ENCODE data around the gene TTC28.

DNA sequence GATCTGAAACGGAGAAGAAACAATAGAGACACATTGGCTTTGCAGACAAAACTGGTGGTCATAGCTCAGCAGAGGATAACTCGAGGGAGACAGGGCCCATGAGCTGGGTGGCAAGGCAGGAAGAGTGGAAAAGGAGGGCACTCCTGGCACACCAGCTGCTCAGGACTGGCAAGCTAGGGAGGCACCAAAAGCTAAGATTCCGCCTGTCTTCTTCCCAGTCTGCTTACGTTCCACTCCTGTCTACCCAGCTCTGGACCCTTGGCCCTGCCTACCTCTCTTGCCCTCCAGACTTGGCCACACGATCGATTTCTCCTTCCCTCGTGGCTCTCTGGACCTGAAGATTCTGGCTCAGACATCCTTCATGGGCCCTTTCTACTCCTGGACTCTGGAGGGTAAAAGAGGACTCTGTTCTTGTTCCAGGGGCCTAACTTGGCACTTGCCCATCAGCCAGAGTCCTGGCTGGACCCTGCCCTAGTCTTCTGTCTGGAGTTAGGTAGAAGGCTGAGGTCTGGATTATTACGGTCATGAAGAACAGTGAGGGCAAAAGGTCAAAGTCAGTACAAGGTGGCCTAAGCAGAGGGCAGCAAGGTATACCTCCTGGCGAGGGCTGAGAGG, 645.4 kb downstream of the TTC28 start:
- TF ChIP-seq, protein P1, sequence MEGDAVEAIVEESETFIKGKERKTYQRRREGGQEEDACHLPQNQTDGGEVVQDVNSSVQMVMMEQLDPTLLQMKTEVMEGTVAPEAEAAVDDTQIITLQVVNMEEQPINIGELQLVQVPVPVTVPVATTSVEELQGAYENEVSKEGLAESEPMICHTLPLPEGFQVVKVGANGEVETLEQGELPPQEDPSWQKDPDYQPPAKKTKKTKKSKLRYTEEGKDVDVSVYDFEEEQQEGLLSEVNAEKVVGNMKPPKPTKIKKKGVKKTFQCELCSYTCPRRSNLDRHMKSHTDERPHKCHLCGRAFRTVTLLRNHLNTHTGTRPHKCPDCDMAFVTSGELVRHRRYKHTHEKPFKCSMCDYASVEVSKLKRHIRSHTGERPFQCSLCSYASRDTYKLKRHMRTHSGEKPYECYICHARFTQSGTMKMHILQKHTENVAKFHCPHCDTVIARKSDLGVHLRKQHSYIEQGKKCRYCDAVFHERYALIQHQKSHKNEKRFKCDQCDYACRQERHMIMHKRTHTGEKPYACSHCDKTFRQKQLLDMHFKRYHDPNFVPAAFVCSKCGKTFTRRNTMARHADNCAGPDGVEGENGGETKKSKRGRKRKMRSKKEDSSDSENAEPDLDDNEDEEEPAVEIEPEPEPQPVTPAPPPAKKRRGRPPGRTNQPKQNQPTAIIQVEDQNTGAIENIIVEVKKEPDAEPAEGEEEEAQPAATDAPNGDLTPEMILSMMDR (IDR thresholded peaks at IDR 0.05): no peak
- TF ChIP-seq POLR2A (IDR thresholded peaks at IDR 0.05): no peak

Measured in heart left ventricle (tissue), 13 donors.